Tibial nerve (tissue), 4 donors: ENCODE results near the gene TBC1D7.

ENCODE experiments used
- CTCF ChIP-seq, 5 experiments: fragments of 200-600 bp in 3 of 5; fragments of 450-650 bp in 2 of 5; sonication (generic) in 3 of 5; IDR thresholded peaks; one replicate each; pipeline ENCODE4 v1.5.1; 2016 to 2019; ENCODE audit warnings: antibody characterized with exemption in 5 of 5, mild to moderate bottlenecking in 3 of 5, moderate library complexity in 2 of 5
- EP300 ChIP-seq, 2 donors: sonication (generic); formaldehyde crosslinking; IDR thresholded peaks; one replicate each; pipeline ENCODE4 v1.6.1; 2017; ENCODE audit warnings: antibody characterized with exemption in 2 of 2, mild to moderate bottlenecking in 1 of 2
- POLR2A ChIP-seq, 2 donors: fragments of 450-650 bp; IDR thresholded peaks; one replicate each; pipeline ENCODE4 v1.6.1; 2017; ENCODE audit warnings: antibody characterized with exemption in 2 of 2, mild to moderate bottlenecking in 2 of 2, moderate library complexity in 2 of 2

- TF ChIP-seq CTCF (IDR thresholded peaks at IDR 0.05) (no peak), POLR2A (IDR thresholded peaks at IDR 0.05) (no peak), EP300 (IDR thresholded peaks at IDR 0.05) (no peak)
These were observed 37.0 kb upstream of the TBC1D7 start for GRCh38 chr6:13365320-13365719.
